CD4-positive, alpha-beta T cell treated with Interleukin-1 beta for 1 hour (primary cell): ENCODE data around the gene LRFN2.

ENCODE experiments used
- DNase-seq, 2 donors: peaks; one replicate each; pipeline ENCODE4 v3.0.0-alpha.2; 2020 to 2022

LRFN2 gene

GRCh38 chr6:40393641-40394040 is 193.5 kb downstream of the LRFN2 start:
- no peak for DNase-seq

- no peak for DNase-seq
These were observed 194.6 kb downstream of the LRFN2 start for GRCh38 chr6:40392589-40392988.

- DNase-seq: no peak
These were observed 195.2 kb downstream of the LRFN2 start for GRCh38 chr6:40391851-40392517.

DNA sequence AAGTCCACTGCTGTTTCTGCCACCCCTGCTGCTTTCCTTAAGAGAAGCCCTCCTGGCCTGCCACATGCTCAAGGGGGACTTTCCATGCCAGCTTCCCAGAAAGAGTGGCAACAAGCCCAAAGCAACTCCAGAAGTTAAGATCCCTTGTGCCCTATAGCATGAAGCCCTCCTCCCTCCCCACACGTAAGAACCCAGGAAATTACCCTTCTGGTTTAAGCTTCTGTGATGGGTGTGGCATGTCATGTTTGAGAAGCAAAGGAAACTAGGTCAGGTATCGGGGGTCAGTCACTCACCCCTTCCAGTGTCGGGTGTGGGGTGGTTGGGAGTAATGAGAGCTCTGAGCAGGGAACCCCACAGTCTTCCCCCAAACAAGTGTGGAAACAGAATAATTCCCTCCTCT is 196.1 kb downstream of the LRFN2 start:
- peak in 1 of 2 donors; percentile 25 for DNase-seq

DNA sequence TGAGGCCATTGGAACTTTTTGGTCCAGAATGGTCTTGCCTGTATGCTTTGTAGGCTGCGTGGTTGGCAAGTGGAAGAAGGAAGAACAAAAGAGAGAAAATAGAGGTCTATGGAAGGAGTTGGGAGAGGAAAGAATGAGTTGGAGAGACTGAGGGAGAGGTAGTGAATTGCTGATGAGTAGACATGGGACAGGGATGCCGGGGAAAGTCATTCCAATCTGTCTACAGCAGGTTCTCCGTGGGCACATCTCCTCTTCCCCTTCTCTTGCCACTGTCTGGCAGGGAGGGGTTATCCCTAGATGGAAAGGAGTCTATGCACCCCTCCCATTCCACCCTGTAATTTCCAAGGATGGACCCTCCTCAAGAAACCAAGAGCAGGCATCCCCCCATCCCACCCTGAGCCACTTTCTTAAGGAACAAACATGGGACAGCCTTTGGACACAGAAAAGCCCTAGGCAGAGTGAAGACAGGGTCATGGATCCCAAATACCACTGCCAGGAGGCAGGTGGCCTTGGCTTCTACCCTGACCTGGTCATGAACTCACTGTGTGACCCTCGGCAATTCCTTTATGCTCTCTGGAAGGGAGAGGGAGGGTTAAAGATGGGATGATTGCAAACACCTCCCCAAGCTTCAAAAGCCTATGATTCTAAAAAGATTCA is 196.9 kb downstream of the LRFN2 start:
- no peak for DNase-seq

GRCh38 chr6:40389254-40389653 is 197.9 kb downstream of the LRFN2 start:
- DNase-seq: peak in 1 of 2 donors; percentile 13

- DNase-seq: no peak
These were observed 199.3 kb downstream of the LRFN2 start for GRCh38 chr6:40387871-40388264.

DNA sequence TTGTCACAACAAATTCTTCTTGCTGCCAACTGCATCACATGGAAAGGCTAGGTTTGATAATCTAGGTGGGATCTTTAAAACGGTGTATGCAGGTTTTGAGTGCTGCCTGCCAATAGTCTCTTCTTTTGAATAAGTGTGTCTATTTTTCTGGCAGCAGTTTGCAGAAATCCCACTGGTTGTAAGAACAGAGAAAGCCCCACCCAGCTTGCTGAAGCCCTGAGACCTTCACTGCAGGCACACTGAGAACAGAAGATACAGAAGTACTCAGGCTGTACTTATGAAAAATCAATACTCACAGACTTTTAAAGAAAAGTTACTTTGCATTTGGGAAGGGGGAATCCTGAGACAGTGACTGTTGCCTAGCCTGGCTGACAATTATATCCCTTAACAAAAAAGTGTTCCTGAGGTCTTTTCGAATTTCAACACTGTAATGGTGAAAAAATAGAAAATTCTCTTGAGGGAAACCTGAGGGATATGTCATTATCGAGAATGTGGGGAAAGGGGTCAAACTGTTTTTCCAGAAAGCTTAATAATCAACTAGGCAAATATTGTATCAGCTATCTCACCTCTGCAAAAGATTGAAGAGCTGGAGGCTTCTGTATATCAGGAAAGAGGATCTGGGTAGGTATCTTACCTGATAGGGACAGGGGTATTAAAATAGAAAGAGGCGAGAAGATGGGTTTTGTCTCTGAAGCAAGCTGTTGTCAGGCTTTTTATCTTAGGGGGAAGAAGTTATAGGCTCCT is 199.9 kb downstream of the LRFN2 start:
- no peak for DNase-seq

GRCh38 chr6:40386200-40386599 is 201.0 kb downstream of the LRFN2 start:
- no peak for DNase-seq

DNA sequence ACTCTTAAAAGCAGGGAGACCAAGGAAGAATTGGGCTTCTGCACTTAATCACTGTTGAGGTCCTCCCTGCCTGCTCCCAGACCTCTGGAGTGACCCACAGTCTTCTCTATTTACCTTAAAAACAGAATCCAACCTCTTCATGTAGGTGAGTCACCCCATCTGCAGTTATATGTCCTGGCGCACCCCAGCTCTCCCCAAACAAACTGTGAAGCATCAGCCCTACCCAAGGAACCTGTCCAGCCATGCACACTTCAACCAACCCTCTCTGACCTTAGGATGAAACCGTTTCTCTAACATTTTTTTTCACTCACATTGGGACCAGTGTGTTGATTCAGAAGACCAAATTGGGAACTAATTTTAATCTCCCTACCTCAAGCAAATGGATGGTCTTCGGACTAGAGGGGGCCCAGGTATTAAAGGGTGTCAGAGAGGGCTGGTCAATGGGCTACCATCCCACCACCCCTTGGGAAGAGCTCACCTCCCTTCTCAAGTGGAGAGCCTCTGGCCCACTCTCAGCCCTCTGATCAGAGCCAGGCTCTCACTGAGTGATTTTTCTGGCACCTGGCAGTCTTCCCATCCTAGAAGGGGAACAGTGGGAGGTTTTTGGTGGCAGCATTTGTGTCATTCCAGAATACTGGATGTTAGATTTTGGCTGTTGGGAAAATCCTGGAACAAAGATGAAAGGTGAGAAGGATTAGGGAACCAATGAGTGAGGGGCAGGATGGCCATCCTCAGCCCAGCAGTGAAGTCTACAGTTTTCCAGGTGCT is 203.6 kb downstream of the LRFN2 start:
- DNase-seq: no peak

DNA sequence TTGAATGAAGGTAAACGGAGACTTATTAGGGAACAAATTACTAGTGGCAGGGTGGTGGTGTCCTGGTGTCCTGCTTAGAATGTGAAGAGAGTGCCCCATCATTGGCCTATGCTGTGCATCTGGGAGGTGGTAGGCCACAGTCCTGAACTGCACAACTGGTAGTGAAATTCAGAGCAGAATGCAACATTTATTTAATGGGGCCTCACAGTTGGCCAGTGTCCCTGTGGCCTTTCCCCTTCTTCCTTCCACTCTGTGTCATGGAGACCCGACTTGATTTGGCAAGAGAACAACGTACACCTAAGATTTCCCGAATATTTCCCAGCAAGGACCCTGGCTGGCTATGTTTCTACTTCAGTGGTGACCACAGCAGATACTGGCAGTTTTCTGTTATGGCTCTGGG is 206.9 kb downstream of the LRFN2 start:
- DNase-seq: no peak

DNA sequence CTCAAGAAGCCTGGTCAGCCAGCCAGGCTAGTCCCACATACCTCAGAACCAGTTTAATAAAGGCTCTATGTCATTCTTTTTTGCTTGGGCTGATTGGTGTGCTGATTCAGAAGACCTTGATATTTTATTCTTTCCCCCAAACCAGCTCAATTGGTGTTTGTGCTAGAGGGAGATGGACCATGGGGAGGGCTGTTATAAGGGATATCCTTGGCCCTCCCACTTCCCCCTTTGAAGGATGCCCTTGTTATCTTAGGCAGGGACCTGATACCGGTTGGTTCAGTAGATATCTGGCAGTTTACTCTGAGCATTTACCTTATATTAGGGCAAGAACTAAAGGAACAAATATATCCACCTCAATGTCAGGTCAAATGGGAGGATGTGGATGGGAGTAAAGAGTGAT is 207.4 kb downstream of the LRFN2 start:
- no peak for DNase-seq

DNA sequence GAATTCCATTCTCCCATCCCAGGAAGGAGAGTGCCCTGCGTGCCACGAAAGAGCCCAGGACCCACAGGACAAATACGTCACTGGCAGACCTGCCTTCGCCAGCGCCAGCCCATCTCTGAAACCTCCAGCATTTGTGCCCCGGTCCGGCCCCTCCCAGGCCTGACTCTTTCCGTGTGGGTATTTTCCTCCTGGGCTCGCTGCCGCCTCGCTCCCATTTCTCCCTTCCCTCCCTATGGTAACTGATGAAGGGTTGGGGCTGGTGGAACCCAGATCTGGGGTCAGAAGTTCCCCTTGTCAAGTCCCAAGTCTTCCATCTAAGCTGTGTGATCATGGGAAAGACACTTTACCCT is 208.5 kb downstream of the LRFN2 start:
- no peak for DNase-seq

DNA sequence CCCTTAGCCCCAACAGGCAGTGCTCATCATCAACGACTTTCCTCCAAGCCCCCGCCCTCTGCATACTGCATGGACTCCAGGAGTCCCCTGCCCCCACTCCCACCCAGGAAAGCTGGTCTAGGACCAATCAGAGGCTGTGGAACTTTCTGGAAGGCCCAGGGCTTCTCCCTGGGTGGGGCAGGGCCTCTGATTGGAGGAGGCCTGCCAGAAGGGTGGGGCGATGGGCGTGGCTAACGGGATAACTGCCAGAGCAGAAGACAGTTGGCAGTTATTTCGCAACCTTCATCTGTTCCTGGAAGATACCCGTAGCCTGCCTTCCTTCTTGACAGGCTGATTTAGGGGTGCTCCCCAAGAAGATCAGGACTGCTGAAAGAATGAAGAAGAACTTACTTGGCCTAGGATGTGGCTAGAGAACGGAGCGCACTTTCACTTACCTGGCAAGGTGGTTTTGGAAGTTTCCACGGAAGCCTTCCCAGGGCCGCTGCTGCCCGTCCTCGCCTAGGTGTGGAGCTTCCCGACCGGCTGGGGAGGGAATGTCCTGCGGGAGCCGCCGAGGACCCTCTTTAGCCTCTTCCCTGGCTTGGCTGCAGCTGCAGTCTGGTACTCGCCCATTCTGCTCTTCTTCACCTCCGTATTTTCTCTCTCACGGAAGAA is 209.0 kb downstream of the LRFN2 start:
- DNase-seq: no peak

DNA sequence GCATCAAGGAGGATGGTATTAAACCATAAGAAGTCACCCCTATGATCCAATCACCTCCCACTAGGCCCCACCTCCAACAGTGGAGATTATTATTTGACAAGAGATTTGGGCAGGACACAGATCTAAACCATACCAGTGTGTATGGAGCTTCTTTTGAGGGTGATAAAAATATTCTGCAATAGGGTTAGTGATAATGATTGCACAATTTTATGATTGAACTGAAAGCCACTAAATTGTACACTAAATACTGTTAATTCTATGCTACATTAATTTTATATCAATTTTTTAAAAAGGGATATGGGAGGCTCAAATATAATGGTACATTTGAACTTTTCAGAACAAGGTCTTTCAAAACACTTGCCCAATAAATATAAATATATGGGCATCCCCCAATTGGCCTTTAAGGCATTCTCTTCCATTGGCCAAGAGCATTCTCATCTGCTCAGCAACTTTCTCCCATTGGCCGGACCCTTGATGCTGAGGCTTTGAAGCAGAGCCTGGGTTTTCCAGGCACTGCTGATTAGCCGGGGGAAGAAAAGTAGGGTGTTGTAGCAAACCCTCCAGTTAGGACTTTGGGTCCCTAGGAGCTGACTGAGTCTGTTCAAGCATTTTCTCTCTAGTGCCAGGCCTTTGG is 209.9 kb downstream of the LRFN2 start:
- no peak for DNase-seq

DNA sequence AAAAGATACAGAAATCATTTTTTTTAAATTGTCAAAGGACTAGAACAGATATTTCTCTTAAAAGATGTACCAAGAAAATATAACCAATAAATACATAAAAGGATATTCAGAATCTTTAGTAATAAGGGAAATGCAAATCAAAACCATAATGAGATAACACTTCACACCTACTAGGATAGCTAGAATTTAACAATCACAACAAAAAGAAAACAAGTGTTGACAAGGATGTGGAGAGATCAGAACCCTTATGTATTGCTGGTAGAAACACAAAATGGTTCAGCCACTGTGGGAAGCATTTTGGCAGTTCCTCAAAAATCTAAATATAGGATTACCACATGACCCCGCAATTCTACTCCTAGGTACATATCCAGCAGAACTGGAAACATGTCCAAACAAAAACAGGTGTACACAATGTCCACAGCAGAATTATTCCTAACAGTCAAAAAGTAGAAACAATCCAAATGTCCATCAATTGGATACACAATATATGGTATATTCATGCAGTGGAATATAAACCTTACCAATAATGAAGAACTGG is 211.0 kb downstream of the LRFN2 start:
- DNase-seq: no peak

- no peak for DNase-seq
These were observed 213.9 kb downstream of the LRFN2 start for GRCh38 chr6:40373267-40373666.

GRCh38 chr6:40371621-40372020 is 215.5 kb downstream of the LRFN2 start:
- no peak for DNase-seq

- DNase-seq: no peak
These were observed 216.1 kb downstream of the LRFN2 start for GRCh38 chr6:40371095-40371494.

- DNase-seq: no peak
These were observed 217.3 kb downstream of the LRFN2 start for GRCh38 chr6:40369891-40370290.

DNA sequence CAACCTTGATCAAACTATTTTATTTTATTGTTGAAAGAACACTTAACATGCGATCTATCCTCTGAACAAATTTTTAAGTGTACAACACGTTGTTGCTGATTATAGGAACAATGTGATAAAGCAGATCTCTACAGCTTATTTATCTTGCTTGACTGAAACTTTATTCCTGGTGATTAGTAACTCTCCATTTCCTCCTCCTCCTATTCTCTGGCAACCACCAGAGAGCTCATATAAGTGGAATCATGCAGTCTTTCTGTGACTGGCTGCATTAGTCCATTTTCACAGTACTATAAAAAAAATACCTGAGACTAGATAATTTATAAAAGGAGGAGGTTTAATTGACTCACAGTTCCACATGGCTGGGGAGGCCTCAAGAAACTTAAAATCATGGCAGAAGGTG is 218.1 kb downstream of the LRFN2 start:
- no peak for DNase-seq

GRCh38 chr6:40362859-40363258 is 224.3 kb downstream of the LRFN2 start:
- DNase-seq: no peak
